GM12892 (cell line): ENCODE data around the gene SPECC1L.

Experiments used
- DNase-seq: peaks from one replicate; pipeline ENCODE4 v3.0.0; 2011; ENCODE audit not compliant: insufficient read length
- FAIRE-seq: peaks from 2 replicates; lab custom pipeline; 2011; peaks lifted over from hg19 to GRCh38; lab: Jason Lieb, UNC
- POLR2A ChIP-seq: IDR thresholded peaks from 2 replicates; pipeline ENCODE4 v1.6.1; 2011; ENCODE audit warnings: low read depth, low read length, control low read depth
- POLR2AphosphoS5 ChIP-seq: IDR thresholded peaks from 2 replicates; pipeline ENCODE4 v1.6.1; 2011; ENCODE audit warnings: low read depth, low read length, control low read depth
- TAF1 ChIP-seq: IDR thresholded peaks from 2 replicates; pipeline ENCODE4 v1.6.1; 2011; ENCODE audit warnings: low read depth, mild to moderate bottlenecking, control low read depth, low read length, borderline replicate concordance

SPECC1L gene

DNA sequence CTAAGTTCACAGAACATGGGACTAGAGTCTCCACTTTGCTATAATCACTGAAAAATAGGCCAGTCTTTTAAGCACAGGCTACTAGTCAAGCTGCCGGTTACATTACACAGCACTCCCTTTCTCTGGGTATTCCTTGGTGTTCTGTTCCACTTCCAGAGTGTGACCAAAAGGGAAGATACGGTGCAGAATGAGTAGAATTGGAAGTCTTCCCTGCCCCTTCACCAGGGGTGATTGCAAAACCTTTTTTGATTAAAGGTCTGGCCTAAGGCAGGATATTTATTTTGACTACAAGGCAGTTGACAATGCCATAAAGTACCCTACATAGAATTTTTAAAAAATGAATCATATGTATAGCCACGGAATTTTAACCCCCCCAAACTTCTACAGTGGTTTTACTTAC is 97.2 kb downstream of the SPECC1L start:
- no peak for TF ChIP-seq POLR2AphosphoS5
- TF ChIP-seq TAF1, result no peak
- no peak for TF ChIP-seq POLR2A
- no peak for DNase-seq
- FAIRE-seq, result no peak

DNA sequence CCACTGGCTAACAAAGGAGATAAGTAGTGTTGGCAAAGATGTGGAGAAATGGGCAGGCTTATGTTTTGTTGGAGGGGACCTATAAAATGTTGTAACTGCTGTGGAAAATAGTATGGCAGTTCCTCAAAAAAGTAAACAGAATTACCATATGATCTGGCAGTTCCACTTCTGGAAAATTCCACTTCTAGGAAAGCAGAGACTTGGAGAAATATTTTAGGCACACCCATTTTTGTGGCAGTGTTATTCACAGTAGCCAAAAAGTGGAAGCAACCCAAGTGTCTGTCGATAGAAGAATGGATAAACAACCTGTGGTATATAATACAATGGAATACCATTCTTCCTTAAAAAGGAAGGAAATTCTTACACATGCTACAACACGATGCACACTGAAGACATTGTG is 99.8 kb downstream of the SPECC1L start:
- TF ChIP-seq POLR2A, result no peak
- DNase-seq, result no peak
- FAIRE-seq, result no peak

DNA sequence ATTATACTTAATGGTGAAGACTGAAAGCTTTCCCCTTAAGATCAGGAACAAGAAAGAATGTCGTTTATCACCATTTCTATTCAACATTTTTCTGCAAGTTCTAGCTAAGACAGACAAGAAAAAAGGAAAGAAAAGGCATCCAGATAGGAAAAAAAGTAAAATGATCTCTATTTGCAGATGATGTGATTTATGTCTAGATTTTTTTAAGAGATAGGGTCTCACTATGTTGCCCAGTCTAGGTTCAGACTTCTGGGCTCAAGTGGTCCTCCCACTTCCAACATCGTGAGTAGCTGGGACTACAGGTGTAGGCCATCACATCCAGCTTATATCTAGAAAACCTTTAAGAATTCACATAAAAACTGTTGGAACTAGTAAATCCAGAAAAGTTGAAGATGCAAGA is 105.4 kb downstream of the SPECC1L start:
- no peak for DNase-seq
- peak; percentile 21 for FAIRE-seq
- TF ChIP-seq TAF1 (no peak), POLR2A (no peak), POLR2AphosphoS5 (no peak)

DNA sequence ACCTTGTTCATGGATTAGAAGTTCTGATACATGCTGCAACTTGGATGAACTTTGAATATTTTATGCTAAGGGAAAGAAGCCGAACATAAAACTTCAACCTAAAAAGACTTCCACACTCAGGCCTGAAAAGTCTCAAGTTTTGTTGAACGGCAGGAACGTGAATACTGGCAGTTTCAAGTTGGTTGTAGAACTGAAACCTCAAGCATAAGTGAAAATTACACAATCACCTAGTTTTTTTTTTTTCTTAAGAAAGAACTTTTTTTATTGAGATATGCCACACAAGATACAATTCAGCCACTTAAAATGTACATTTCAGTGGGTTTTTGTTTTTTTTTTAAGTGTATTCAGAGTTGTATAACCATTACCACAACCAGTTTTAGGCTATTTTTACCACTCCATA is 106.0 kb downstream of the SPECC1L start:
- TF ChIP-seq POLR2AphosphoS5 (no peak), POLR2A (no peak), TAF1 (no peak)
- DNase-seq (no peak), FAIRE-seq (no peak)

DNA sequence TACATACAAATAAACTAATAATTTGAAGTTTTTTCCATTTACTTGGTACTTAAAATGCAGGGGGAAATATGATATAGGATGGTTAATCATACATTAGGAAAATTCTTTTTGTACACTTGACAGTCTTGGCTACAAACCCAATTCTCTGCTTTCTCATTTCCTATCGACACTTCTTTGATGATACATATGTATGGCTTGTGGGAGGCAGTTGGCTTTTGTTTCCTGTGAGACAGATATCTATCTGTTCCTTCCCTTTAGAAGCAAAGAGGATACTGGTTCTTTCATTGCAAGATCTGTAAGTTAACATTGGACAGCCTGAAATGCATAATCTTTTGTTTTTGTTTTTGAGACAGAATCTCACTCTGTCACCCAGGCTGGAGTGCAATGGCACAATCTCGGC is 108.9 kb downstream of the SPECC1L start:
- no peak for DNase-seq
- FAIRE-seq, result no peak
- TF ChIP-seq POLR2AphosphoS5 (no peak), POLR2A (no peak), TAF1 (no peak)

DNA sequence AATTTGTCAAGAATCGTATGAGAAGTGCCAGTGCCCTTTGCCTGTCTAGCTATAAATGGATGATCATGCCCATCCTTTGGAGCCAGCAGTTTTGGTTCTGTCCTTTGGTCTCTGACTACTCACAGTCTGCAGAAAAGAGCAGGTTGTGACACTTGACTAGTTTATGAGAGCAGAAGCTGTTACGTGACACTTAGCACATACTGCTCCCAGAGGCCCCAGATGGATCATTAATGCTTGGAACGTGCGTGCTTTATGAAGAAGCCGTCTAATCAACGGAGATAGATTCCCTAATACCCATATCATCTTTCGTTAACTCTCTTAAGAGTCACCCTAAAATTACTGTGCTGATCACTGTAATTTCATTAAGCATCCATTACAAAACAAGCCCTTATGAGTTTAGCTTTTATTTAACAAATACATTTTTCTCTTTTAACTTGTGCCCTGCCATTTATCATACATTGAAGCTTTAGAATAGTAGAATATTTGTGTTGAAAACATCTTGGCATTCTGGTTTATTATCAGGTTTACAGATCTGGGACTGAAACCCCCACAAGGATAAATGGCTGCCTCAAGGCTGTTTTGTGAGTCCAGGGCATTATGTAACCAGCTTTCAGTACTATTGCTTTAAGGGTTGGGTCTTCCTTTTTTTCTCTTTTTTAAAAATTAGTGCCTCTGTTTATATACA is 109.7 kb downstream of the SPECC1L start:
- no peak for DNase-seq
- FAIRE-seq, result no peak
- TF ChIP-seq POLR2AphosphoS5, result no peak
- no peak for TF ChIP-seq TAF1
- TF ChIP-seq POLR2A, result no peak

DNA sequence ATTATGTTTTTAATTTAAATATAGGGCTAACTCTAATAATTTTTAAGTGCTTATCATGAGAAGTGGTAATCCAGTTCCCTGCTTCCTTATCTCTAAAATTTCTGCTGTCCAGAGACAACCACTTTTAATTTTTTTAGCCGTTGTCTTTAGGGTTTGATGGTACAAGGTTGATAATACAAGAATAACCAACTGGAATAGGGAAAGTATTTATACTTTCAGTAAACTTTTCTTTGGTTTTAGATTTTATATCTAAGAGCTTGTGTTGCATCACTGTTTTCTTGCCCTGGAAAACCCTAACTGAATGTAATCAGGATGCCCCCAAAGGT is 110.2 kb downstream of the SPECC1L start:
- TF ChIP-seq POLR2A (no peak), POLR2AphosphoS5 (no peak)
- DNase-seq (no peak), FAIRE-seq (no peak)

DNA sequence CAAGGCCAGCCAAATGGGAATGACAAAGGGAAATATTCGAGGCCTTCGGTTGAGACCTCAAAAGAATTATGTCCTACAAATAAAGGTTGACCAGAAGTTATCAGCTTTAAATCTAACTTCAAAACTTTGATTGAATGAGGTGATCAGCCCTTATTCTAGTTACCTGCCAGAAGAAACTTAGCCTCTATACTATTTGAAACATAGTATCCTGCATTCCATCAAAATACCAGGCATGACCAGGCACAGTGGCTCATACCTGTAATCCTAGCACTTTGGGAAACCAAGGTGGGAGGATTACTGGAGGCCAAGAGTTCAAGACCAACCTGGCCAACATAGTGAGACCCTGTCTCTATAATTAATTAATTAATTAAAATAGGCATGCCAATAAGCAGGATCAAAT is 112.4 kb downstream of the SPECC1L start:
- no peak for TF ChIP-seq TAF1
- no peak for TF ChIP-seq POLR2A
- no peak for TF ChIP-seq POLR2AphosphoS5
- DNase-seq, result no peak
- FAIRE-seq, result no peak

DNA sequence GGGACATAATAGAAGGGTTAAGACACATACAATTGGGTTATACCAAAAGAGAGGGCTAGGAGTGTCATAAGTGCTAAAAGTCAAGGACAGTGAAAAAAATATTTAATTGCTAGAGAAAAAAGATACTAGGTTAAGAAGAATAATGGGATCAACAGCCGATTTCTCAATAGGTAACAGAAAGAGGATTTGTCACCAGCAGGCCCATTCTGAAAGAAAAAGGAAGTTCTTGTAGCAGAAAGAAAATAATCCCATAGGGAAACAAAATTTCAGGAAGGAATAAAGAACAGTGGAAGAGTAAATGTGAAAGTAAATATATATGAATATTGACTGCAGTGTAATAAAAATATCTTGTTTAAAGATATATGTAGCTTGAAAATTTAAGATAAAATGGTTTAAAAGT is 113.5 kb downstream of the SPECC1L start:
- FAIRE-seq (no peak), DNase-seq (no peak)
- no peak for TF ChIP-seq POLR2AphosphoS5
- TF ChIP-seq POLR2A, result no peak
- TF ChIP-seq TAF1, result no peak

DNA sequence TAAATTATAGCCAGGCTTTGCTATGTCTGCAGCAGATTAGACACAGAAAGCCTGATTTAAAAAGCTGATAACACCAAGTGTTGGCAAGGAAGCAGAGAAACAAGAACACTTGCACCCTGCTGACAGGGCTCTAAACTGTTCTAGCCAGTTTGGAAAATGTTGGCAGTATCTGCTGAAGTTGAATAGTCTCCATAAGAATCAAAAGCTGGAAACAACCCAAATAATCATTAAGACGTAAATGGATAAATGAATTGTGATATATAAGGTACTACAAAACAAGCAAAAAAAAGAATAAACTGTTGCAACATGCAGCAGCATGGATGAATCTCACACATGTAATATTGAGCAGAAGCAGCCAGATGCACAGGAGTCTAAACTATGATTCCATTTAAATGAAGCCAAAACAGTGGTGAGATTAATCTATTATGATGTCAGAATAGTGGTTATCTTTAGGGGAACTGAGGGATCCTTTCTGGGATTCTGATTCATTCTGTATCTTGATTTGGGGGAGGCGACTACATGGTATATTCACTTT is 116.4 kb downstream of the SPECC1L start:
- FAIRE-seq, result no peak

DNA sequence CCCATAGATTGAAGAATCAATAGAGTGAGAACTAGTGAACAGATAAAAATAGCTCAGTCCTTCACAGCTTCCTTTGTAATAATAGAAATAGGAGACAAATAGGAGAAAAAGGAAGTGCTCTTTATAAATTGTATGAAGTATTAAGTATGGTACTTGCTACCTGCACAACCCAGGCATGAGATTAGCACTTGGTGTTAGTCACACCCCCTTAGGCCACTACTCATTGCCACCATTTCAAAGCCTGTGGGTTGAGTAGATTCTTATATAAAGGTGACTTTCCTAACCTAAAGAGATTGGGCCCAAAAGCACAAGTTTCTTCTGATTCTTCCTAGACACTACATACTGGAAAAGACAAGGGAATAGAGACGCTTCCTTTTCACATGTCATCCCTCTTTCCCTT is 119.0 kb downstream of the SPECC1L start:
- DNase-seq, result no peak
- no peak for FAIRE-seq

More for the DNA sequence above, 116.4 kb downstream of the SPECC1L start:
- no peak for TF ChIP-seq POLR2A
- TF ChIP-seq POLR2AphosphoS5, result no peak
- TF ChIP-seq TAF1, result no peak
- no peak for DNase-seq

DNA sequence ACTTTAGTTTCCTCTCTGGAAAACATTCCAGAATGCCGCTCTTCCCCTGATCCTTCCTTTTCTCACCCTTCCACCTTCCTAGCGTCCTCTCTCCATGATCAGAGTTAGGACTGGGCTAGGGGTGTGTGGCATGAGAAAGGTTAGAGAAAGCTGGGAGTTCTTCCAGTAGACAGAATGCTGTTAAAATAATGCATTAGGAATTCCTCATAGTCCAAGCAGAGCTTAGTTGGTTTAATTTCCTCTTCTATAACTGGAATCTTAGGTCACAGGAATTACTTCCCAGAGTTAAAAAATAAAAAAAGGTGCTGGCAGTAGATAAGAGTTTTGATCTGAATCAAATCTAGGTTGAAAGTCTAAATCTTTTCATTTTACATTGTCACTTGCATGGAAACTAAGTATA is 119.5 kb downstream of the SPECC1L start:
- DNase-seq (no peak), FAIRE-seq (no peak)
- no peak for TF ChIP-seq POLR2AphosphoS5

More for the DNA sequence above, 119.0 kb downstream of the SPECC1L start:
- no peak for TF ChIP-seq POLR2A
- TF ChIP-seq POLR2AphosphoS5, result no peak
- no peak for TF ChIP-seq TAF1

DNA sequence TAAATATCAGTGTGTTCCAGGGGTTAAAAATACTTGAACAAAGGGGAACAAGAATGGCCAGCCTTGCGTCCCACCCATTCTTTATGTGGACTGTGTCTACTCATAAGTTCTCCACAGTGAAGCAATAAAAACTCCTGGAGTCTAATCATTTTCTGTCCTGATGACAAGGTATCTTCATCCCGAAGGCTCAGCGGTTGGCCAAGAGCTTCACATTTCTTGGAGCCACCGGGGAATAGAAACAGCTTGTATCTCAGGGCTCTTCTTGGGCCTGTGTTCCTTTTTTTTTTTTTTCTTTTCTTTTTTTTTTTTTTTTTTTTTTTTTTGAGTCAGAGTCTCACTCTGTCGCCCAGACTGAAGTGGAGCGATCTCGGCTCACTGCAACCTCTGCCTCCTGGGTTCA is 119.9 kb downstream of the SPECC1L start:
- TF ChIP-seq POLR2A (no peak), POLR2AphosphoS5 (no peak), TAF1 (no peak)
- DNase-seq (no peak), FAIRE-seq (no peak)
